Neuronal stem cell (in vitro differentiated cells): ENCODE measurements around the gene SAMD3.
"Not testable (repeated sequence)": the region's sequence is repeated elsewhere in the genome, so short reads cannot be mapped to it uniquely, and the experiment has no call there.

Source experiments
- DNase-seq: peaks from one replicate; pipeline ENCODE4 v3.0.0-alpha.2; 2013; ENCODE audit warnings: low spot score
- H2AFZ ChIP-seq: one replicate; pipeline ENCODE4 v1.6.1; 2013; ENCODE audit warnings: mild to moderate bottlenecking, low read length, inconsistent platforms
- H2AK5ac ChIP-seq: 2 replicates; pipeline ENCODE4 v1.6.1; 2013; ENCODE audit warnings: low read depth, mild to moderate bottlenecking, inconsistent platforms, low read length, moderate library complexity, mixed read lengths
- H2BK120ac ChIP-seq: 2 replicates; pipeline ENCODE4 v1.6.1; 2013; ENCODE audit warnings: low read depth, mild to moderate bottlenecking, inconsistent platforms, low read length, moderate library complexity, mixed read lengths
- H2BK12ac ChIP-seq: one replicate; pipeline ENCODE4 v1.6.1; 2013; ENCODE audit warnings: low read length, inconsistent platforms
- H2BK15ac ChIP-seq: 2 replicates; pipeline ENCODE4 v1.6.1; 2013; ENCODE audit warnings: mild to moderate bottlenecking, low read length, inconsistent platforms, mixed read lengths
- H2BK5ac ChIP-seq: one replicate; pipeline ENCODE4 v1.6.1; 2013; ENCODE audit warnings: inconsistent platforms, mild to moderate bottlenecking, low read length, moderate library complexity
- H3K14ac ChIP-seq: one replicate; pipeline ENCODE4 v1.6.1; 2013; ENCODE audit warnings: low read length, inconsistent platforms
- H3K18ac ChIP-seq: 2 replicates; pipeline ENCODE4 v1.6.1; 2013; ENCODE audit warnings: low read length, inconsistent platforms
- H3K23ac ChIP-seq: 2 replicates; pipeline ENCODE4 v1.6.1; 2013; ENCODE audit warnings: low read depth, mild to moderate bottlenecking, mixed read lengths, low read length, inconsistent platforms; ENCODE audit not compliant: poor library complexity
- H3K27ac ChIP-seq: replicated peaks from 3 replicates; pipeline ENCODE4 v1.5.1; 2013; ENCODE audit warnings: low read length, inconsistent platforms
- H3K27me3 ChIP-seq, 3 experiments: 2 replicates each; pipeline ENCODE4 v1.6.1; 2013; ENCODE audit warnings: low read length in 3 of 3, mild to moderate bottlenecking in 2 of 3, inconsistent platforms in 1 of 3, low read depth in 1 of 3, mixed read lengths in 1 of 3, moderate library complexity in 1 of 3; ENCODE audit not compliant: control insufficient read depth in 3 of 3, insufficient read depth in 3 of 3
- H3K36me3 ChIP-seq, 2 donors: replicated peaks in 1 of 2; 2 replicates each; pipeline ENCODE4 v1.6.1; 2013; ENCODE audit warnings: low read length in 2 of 2; ENCODE audit not compliant: control insufficient read depth in 2 of 2, insufficient read depth in 2 of 2
- H3K4ac ChIP-seq: 2 replicates; pipeline ENCODE4 v1.6.1; 2013; ENCODE audit warnings: inconsistent platforms, mild to moderate bottlenecking, low read length, moderate library complexity
- H3K4me1 ChIP-seq, 2 donors: 1 replicate in 1 of 2; 2 replicates in 1 of 2; pipeline ENCODE4 v1.6.1; 2013; ENCODE audit warnings: low read length in 2 of 2, low read depth in 1 of 2; ENCODE audit not compliant: control insufficient read depth in 2 of 2, insufficient read depth in 1 of 2
- H3K4me2 ChIP-seq: one replicate; pipeline ENCODE4 v1.6.1; 2013; ENCODE audit warnings: mild to moderate bottlenecking, low read length, inconsistent platforms; ENCODE audit not compliant: insufficient read depth, poor library complexity, severe bottlenecking
- H3K4me3 ChIP-seq, 2 donors: 2 replicates each; pipeline ENCODE4 v1.5.1; 2013; ENCODE audit warnings: low read length in 2 of 2, mild to moderate bottlenecking in 2 of 2, inconsistent platforms in 1 of 2, moderate library complexity in 1 of 2
- H3K79me1 ChIP-seq: one replicate; pipeline ENCODE4 v1.6.1; 2013; ENCODE audit warnings: low read depth, mild to moderate bottlenecking, inconsistent platforms, low read length, moderate library complexity
- H3K9ac ChIP-seq: one replicate; pipeline ENCODE4 v1.6.1; 2013; ENCODE audit warnings: mild to moderate bottlenecking, low read depth, low read length, inconsistent platforms; ENCODE audit not compliant: poor library complexity
- H3K9me3 ChIP-seq, 2 donors: replicated peaks in 1 of 2; 2 replicates each; pipeline versions ENCODE3 to v1.6.1; 2013; ENCODE audit warnings: low read length in 2 of 2, mild to moderate bottlenecking in 2 of 2, inconsistent platforms in 1 of 2, low read depth in 1 of 2, mixed read lengths in 1 of 2, moderate library complexity in 1 of 2; ENCODE audit not compliant: control insufficient read depth in 2 of 2, insufficient read depth in 1 of 2
- H4K8ac ChIP-seq: one replicate; pipeline ENCODE4 v1.6.1; 2013; ENCODE audit warnings: low read depth, mild to moderate bottlenecking, inconsistent platforms, low read length, moderate library complexity
- H4K91ac ChIP-seq: one replicate; pipeline ENCODE4 v1.6.1; 2013; ENCODE audit warnings: low read length, low read depth, mild to moderate bottlenecking, inconsistent platforms; ENCODE audit not compliant: poor library complexity
- WGBS, 2 donors: extraction: QIAGEN DNeasy Blood & Tissue Kit; methylation state at CpG; one replicate each; pipeline ENCODE4 v1.1.7; 2013; ENCODE audit warnings: missing lambda C conversion rate in 2 of 2, mixed read lengths in 1 of 2; ENCODE audit not compliant: insufficient read length in 2 of 2, insufficient replicate concordance in 1 of 2; ENCODE audit errors: extremely low coverage in 2 of 2; 5-methylcytosine and 5-hydroxymethylcytosine counted together

Gene SAMD3

DNA sequence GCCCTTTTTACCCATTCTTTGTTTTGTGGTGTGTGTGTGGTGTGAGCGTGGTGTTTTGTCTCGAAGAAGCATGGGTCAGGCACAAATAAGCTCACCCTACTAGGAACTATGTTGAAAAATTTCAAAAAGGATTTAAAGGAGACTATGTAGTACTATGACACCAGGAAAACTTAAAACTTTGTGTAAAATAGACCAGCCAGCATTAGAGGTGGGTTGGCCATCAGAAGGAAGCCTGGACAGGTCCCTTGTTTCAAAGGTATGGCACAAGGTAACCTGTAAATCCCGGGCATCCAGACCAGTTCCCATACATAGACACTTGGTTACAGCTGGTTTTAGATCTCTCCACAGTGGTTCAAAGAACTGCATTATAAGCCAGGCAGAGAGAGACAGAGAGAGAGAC, 38.8 kb upstream of the SAMD3 start:
- not testable (repeated sequence) for DNase-seq, H3K36me3 ChIP-seq, H3K4ac ChIP-seq, H3K27ac ChIP-seq, H2BK12ac ChIP-seq, H3K23ac ChIP-seq, H4K8ac ChIP-seq, H3K79me1 ChIP-seq, H3K27me3 ChIP-seq, H3K4me2 ChIP-seq, H3K9me3 ChIP-seq, H2BK15ac ChIP-seq, H4K91ac ChIP-seq, H2AFZ ChIP-seq, H3K14ac ChIP-seq, H3K18ac ChIP-seq, H2BK5ac ChIP-seq, H3K4me3 ChIP-seq, H3K4me1 ChIP-seq, H3K9ac ChIP-seq, H2BK120ac ChIP-seq, H2AK5ac ChIP-seq
- no CpG with 5 or more reads among the region's 3 CpGs for WGBS, 2 donors

DNA sequence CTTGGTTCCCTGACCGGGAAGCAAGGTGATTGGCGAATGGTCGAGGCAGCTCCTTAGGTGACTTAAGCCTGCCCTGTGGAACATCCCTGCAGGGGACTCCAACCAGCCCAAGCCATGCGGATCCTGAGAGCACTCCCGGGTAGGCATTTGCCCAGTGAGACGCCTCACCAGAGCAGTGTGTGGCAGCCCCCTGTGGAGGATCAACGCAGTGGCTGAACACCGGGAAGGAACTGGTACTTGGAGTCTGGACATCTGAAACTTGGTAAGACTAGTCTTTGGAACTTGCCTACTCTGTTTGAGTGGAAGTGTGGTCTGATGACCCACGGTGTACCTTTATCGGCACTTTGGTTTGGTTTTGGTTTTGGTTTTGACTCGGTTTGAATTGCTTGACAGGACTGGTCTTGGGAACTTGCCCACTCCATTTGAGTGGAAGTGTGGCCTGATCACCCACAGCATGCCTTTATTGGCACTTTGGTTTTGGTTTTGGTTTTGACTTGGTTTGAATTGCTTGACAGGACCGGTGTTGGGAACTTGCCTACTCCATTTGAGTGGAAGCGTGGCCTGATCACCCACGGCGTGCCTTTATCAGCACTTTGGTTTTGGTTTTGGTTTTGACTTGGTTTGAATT, 38.0 kb upstream of the SAMD3 start:
- no CpG with 5 or more reads among the region's 15 CpGs for WGBS, 2 donors
- not testable (repeated sequence) for H3K27me3 ChIP-seq, H4K91ac ChIP-seq, H3K14ac ChIP-seq, H2AK5ac ChIP-seq, H3K4ac ChIP-seq, H2AFZ ChIP-seq, H3K9me3 ChIP-seq, H4K8ac ChIP-seq, DNase-seq, H2BK15ac ChIP-seq, H3K9ac ChIP-seq, H3K23ac ChIP-seq, H2BK5ac ChIP-seq, H3K18ac ChIP-seq, H2BK12ac ChIP-seq, H3K4me1 ChIP-seq, H3K27ac ChIP-seq, H3K4me2 ChIP-seq, H2BK120ac ChIP-seq, H3K36me3 ChIP-seq, H3K4me3 ChIP-seq, H3K79me1 ChIP-seq

DNA sequence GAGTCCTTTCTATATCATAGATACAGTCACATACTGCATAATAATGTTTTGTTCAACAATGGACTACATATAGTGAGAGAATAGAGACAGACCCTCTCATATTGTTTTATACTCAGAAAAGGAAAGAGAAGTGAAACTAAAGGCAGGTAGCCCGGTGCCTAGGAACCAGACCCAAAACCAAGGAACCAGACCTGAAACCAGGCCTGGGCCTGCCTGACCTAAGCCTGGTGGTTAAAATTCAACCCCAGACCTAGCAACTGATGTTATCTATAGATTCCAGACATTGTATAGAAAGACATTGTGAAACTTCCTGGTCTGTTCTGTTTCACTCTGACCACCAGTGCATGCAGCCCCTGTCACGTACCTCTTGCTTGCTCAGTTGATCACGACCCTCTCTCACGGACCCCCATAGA, 37.3 kb upstream of the SAMD3 start:
- not testable (repeated sequence) for H4K8ac ChIP-seq, H2BK5ac ChIP-seq, H3K18ac ChIP-seq, H4K91ac ChIP-seq, H2AFZ ChIP-seq, H3K4me2 ChIP-seq, H3K4me1 ChIP-seq, H3K79me1 ChIP-seq, H3K36me3 ChIP-seq, H3K9me3 ChIP-seq, H2BK120ac ChIP-seq, H3K14ac ChIP-seq, H3K4me3 ChIP-seq, H3K27me3 ChIP-seq, DNase-seq, H2BK15ac ChIP-seq, H3K27ac ChIP-seq, H3K9ac ChIP-seq, H3K23ac ChIP-seq, H2AK5ac ChIP-seq, H2BK12ac ChIP-seq, H3K4ac ChIP-seq
- WGBS, 2 donors: no CpG with 5 or more reads among the region's 4 CpGs

DNA sequence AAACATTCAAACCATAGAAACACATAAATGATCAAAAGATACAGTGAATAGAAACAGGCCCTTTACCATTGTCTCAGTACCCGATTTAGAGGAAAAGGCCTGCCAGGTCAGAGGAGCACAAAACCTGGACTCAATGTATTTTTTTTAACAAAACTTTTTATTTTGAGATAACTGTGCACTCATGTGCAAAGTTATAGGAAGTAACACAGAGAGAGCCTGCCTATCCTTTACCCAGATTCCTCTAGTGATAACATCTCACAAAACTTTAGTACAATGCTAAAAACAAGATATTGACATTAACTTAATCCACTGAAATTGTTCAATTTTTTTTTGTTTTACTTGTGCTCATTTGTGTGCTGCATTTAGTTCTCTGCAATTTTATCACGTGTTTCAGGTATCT, 36.8 kb upstream of the SAMD3 start:
- H2BK120ac ChIP-seq: no peak overlapping the region
- H3K27ac ChIP-seq: no peak overlapping the region
- no peak overlapping the region for H4K91ac ChIP-seq
- no peak overlapping the region for H2AK5ac ChIP-seq
- H3K36me3 ChIP-seq: no peaks in the 10 kb centered on the region
- H4K8ac ChIP-seq: no peak overlapping the region
- H2AFZ ChIP-seq: no peak overlapping the region
- H3K14ac ChIP-seq: no peak overlapping the region
- no peaks in the 10 kb centered on the region for H3K4me1 ChIP-seq
- H3K9ac ChIP-seq: no peak overlapping the region
- H3K79me1 ChIP-seq: no peaks in the 10 kb centered on the region
- H3K18ac ChIP-seq: no peak overlapping the region
- no peak overlapping the region for H2BK15ac ChIP-seq
- no peak overlapping the region for H3K4me3 ChIP-seq
- no peak overlapping the region for H2BK12ac ChIP-seq
- H3K9me3 ChIP-seq: peaks cover 0 to 3% of the 10 kb centered on the region in 2 donors
- DNase-seq: no peak
- no peak overlapping the region for H2BK5ac ChIP-seq
- no CpG with 5 or more reads among the region's 2 CpGs for WGBS, 2 donors
- no peak overlapping the region for H3K4ac ChIP-seq
- H3K23ac ChIP-seq: no peak overlapping the region
- H3K4me2 ChIP-seq: no peak overlapping the region
- H3K27me3 ChIP-seq: no peaks in the 10 kb centered on the region
